MM.1S (cell line): ENCODE results near the gene SEPTIN7.

Experiments
- DNase-seq: peaks from one replicate; pipeline ENCODE4 v3.0.0-alpha.2; 2015
- H2AFZ ChIP-seq: fragments of 300-600 bp; sonication (generic); 2 replicates; pipeline ENCODE4 v1.6.0; 2016; ENCODE audit warnings: antibody characterized with exemption, low read length
- H3F3A ChIP-seq: fragments of 300-600 bp; sonication (generic); 2 replicates; pipeline ENCODE4 v1.6.1; 2016; ENCODE audit warnings: mild to moderate bottlenecking, antibody characterized with exemption, low read length, moderate library complexity, mixed read lengths; ENCODE audit not compliant: insufficient read depth
- H3K27ac ChIP-seq: fragments of 300-600 bp; sonication (generic); 2 replicates; pipeline ENCODE4 v1.5.1; 2016; ENCODE audit warnings: mild to moderate bottlenecking, low read length
- H3K27me3 ChIP-seq: fragments of 300-600 bp; sonication (generic); replicated peaks from 2 replicates; pipeline ENCODE4 v1.6.0; 2016; ENCODE audit warnings: low read length; ENCODE audit not compliant: insufficient read depth
- H3K36me3 ChIP-seq: fragments of 300-600 bp; sonication (generic); replicated peaks from 2 replicates; pipeline ENCODE4 v1.6.1; 2016; ENCODE audit warnings: mild to moderate bottlenecking, low read length, mixed read lengths; ENCODE audit not compliant: insufficient read depth
- H3K4me1 ChIP-seq: fragments of 300-600 bp; sonication (generic); 2 replicates; pipeline ENCODE4 v1.6.1; 2016; ENCODE audit warnings: low read length, mixed read lengths
- H3K4me2 ChIP-seq: fragments of 300-600 bp; sonication (generic); 2 replicates; pipeline ENCODE4 v1.6.0; 2016; ENCODE audit warnings: low read depth, low read length
- H3K4me3 ChIP-seq: fragments of 300-600 bp; sonication (generic); 2 replicates; pipeline ENCODE4 v1.5.1; 2016; ENCODE audit warnings: low read length, mixed read lengths
- H3K79me2 ChIP-seq: fragments of 300-600 bp; sonication (generic); 2 replicates; pipeline ENCODE4 v1.6.1; 2016; ENCODE audit warnings: mixed run types, low read length, mixed read lengths
- H3K9ac ChIP-seq: fragments of 300-600 bp; sonication (generic); 2 replicates; pipeline ENCODE4 v1.6.1; 2016; ENCODE audit warnings: low read length, mixed read lengths
- H3K9me2 ChIP-seq: fragments of 300-600 bp; sonication (generic); replicated peaks from 2 replicates; pipeline ENCODE4 v1.6.1; 2016; ENCODE audit warnings: mild to moderate bottlenecking, low read length, mixed read lengths; ENCODE audit not compliant: insufficient read depth
- H3K9me3 ChIP-seq: fragments of 300-600 bp; sonication (generic); replicated peaks from 2 replicates; pipeline ENCODE4 v1.6.1; 2016; ENCODE audit warnings: mild to moderate bottlenecking, low read length, mixed read lengths; ENCODE audit not compliant: insufficient read depth
- H4K20me1 ChIP-seq: fragments of 300-600 bp; sonication (generic); 2 replicates; pipeline ENCODE4 v1.6.1; 2016; ENCODE audit warnings: mild to moderate bottlenecking, low read length, moderate library complexity, mixed read lengths; ENCODE audit not compliant: insufficient read depth
- CTCF ChIP-seq: fragments of 300-600 bp; sonication (generic); IDR thresholded peaks from 2 replicates; pipeline ENCODE4 v1.5.1; 2016; ENCODE audit warnings: antibody characterized with exemption, low read length, mixed read lengths
- EZH2 ChIP-seq: fragments of 300-600 bp; sonication (generic); optimal IDR thresholded peaks from 2 replicates; pipeline ENCODE3; 2017; ENCODE audit warnings: low read depth, mild to moderate bottlenecking, antibody characterized with exemption, low read length, mixed read lengths
- EZH2phosphoT487 ChIP-seq: fragments of 300-600 bp; sonication (generic); IDR thresholded peaks from 2 replicates; pipeline ENCODE4 v1.6.1; 2018; ENCODE audit warnings: antibody characterized with exemption, low read length

SEPTIN7 gene

GRCh38 chr7:35817181-35817580, 16.3 kb downstream of the SEPTIN7 start:
- no peaks in the 10 kb centered on the region for H3K36me3 ChIP-seq
- H3K9me3 ChIP-seq: no peaks in the 10 kb centered on the region
- H3K27me3 ChIP-seq: no peaks in the 10 kb centered on the region
- H3K9me2 ChIP-seq: no peaks in the 10 kb centered on the region
- H3K27ac ChIP-seq: no peak overlapping the region
- H2AFZ ChIP-seq: no peak overlapping the region
- peaks cover 100% of the 10 kb centered on the region for H3K79me2 ChIP-seq
- H3K9ac ChIP-seq: no peak overlapping the region
- no peak overlapping the region for H3K4me3 ChIP-seq
- peaks cover 17% of the 10 kb centered on the region for H3K4me1 ChIP-seq
- no peak overlapping the region for H3K4me2 ChIP-seq
- H3F3A ChIP-seq: no peaks in the 10 kb centered on the region; the same call in 1 of the 2 replicates
- no peak for TF ChIP-seq EZH2phosphoT487
- no peak for TF ChIP-seq EZH2
- no peak for DNase-seq
- H4K20me1 ChIP-seq: peaks cover 71% of the 10 kb centered on the region

- no peaks in the 10 kb centered on the region for H3K9me3 ChIP-seq
- TF ChIP-seq EZH2 (no peak), EZH2phosphoT487 (no peak), CTCF (no peak)
- H3K79me2 ChIP-seq: peaks cover 100% of the 10 kb centered on the region
- peaks cover 77% of the 10 kb centered on the region for H4K20me1 ChIP-seq
- no peaks in the 10 kb centered on the region for H3K9me2 ChIP-seq
- H3K4me1 ChIP-seq: peaks cover 17% of the 10 kb centered on the region
- H2AFZ ChIP-seq: no peak overlapping the region
- H3K27me3 ChIP-seq: no peaks in the 10 kb centered on the region
- no peaks in the 10 kb centered on the region; the same call in 1 of the 2 replicates for H3F3A ChIP-seq
- DNase-seq: no peak
- no peaks in the 10 kb centered on the region for H3K36me3 ChIP-seq
- H3K4me3 ChIP-seq: no peak overlapping the region
- no peak overlapping the region for H3K9ac ChIP-seq
- no peak overlapping the region for H3K27ac ChIP-seq
- no peak overlapping the region for H3K4me2 ChIP-seq
Observed at GRCh38 chr7:35817930-35818329, 17.1 kb downstream of the SEPTIN7 start.

GRCh38 chr7:35818513-35818912, 17.7 kb downstream of the SEPTIN7 start:
- Histone ChIP-seq H3K27ac (no peak overlapping the region), H4K20me1 (peaks cover 76% of the 10 kb centered on the region), H3K4me1 (peaks cover 17% of the 10 kb centered on the region), H3K9me3 (no peaks in the 10 kb centered on the region), H3K9me2 (no peaks in the 10 kb centered on the region), H3K79me2 (peaks cover 100% of the 10 kb centered on the region), H3F3A (no peaks in the 10 kb centered on the region; the same call in 1 of the 2 replicates), H3K9ac (no peak overlapping the region), H2AFZ (no peak overlapping the region), H3K4me3 (no peak overlapping the region), H3K36me3 (no peaks in the 10 kb centered on the region), H3K27me3 (no peaks in the 10 kb centered on the region), H3K4me2 (no peak overlapping the region)
- no peak for TF ChIP-seq EZH2
- no peak for TF ChIP-seq EZH2phosphoT487
- DNase-seq: no peak

- no peaks in the 10 kb centered on the region; the same call in 1 of the 2 replicates for H3F3A ChIP-seq
- H3K9ac ChIP-seq: no peak overlapping the region
- H2AFZ ChIP-seq: no peak overlapping the region
- no peak overlapping the region for H3K4me3 ChIP-seq
- peaks cover 76% of the 10 kb centered on the region for H4K20me1 ChIP-seq
- no peaks in the 10 kb centered on the region for H3K9me3 ChIP-seq
- H3K9me2 ChIP-seq: no peaks in the 10 kb centered on the region
- TF ChIP-seq EZH2 (no peak), CTCF (no peak), EZH2phosphoT487 (no peak)
- H3K36me3 ChIP-seq: no peaks in the 10 kb centered on the region
- peaks cover 100% of the 10 kb centered on the region for H3K79me2 ChIP-seq
- no peak overlapping the region for H3K27ac ChIP-seq
- H3K27me3 ChIP-seq: no peaks in the 10 kb centered on the region
- no peak for DNase-seq
- H3K4me2 ChIP-seq: no peak overlapping the region
- peaks cover 17% of the 10 kb centered on the region for H3K4me1 ChIP-seq
Observed at GRCh38 chr7:35819310-35819709, 18.5 kb downstream of the SEPTIN7 start.
